Adrenal gland (tissue), 12 donors: ENCODE data around the gene ZBTB7B. TPM values are rescaled to one million over a fixed set of nuclear protein-coding genes. Genes with fewer than 3 reads are reported as not detected.

Experiments used
- DNase-seq, 7 donors: peaks; one replicate each; pipeline ENCODE4 v3.0.0-alpha.2; 2019 to 2020
- H3K27ac ChIP-seq, 5 donors: fragments of 200-600 bp; sonication (generic) in 4 of 5; 1 replicate in 3 of 5; 2 replicates in 2 of 5; pipeline versions ENCODE4 v1.5.1 to v1.8.0; 2016 to 2020; ENCODE audit warnings: mild to moderate bottlenecking in 1 of 5
- H3K27me3 ChIP-seq: fragments of 200-600 bp; 2 replicates; pipeline ENCODE4 v1.8.0; 2021
- H3K36me3 ChIP-seq, 2 donors: fragments of 200-600 bp; replicated peaks in 1 of 2; 1 replicate in 1 of 2; 2 replicates in 1 of 2; pipeline versions ENCODE4 v1.5.1 to v1.8.0; 2018 to 2022
- H3K4me1 ChIP-seq, 2 donors: fragments of 200-600 bp; replicated peaks in 1 of 2; 1 replicate in 1 of 2; 2 replicates in 1 of 2; pipeline versions ENCODE4 v1.5.1 to v1.8.0; 2018 to 2021
- H3K4me3 ChIP-seq, 4 donors: fragments of 200-600 bp; sonication (generic) in 3 of 4; one replicate each; pipeline ENCODE4 v1.5.1; 2016 to 2018
- H3K9me3 ChIP-seq, 3 donors: fragments of 200-600 bp; sonication (generic) in 1 of 3; replicated peaks in 1 of 3; 1 replicate in 2 of 3; 2 replicates in 1 of 3; pipeline versions ENCODE4 v1.5.1 to v1.8.0; 2016 to 2021
- POLR2A ChIP-seq, 2 donors: fragments of 450-650 bp; IDR thresholded peaks; one replicate each; pipeline ENCODE4 v1.6.1; 2017; ENCODE audit warnings: antibody characterized with exemption in 2 of 2, mild to moderate bottlenecking in 2 of 2, moderate library complexity in 1 of 2
- WGBS, 4 donors: extraction: QIAGEN DNeasy Blood & Tissue Kit in 2 of 4; methylation state at CpG; one replicate each; pipeline versions ENCODE4 v1.1.5 to v1.1.7; 2013 to 2017; 5-methylcytosine and 5-hydroxymethylcytosine counted together
- intact Hi-C, 2 donors: fragments of 100-400 bp; cut with DNase I; formaldehyde crosslinking; loops; one replicate each; pipeline versions ENCODE4 v1.14.1 to v1.15.0; 2022 to 2023
- polyA plus RNA-seq, 3 donors: library from polyadenylated mRNA; stranded (reverse); fragments of 200-250 nt in 2 of 3; fragments of 350-450 nt in 1 of 3; fragmentation: Illumina TruSeq in 1 of 3; extraction: RNeasy Lipid Tissue Mini Kit (QIAGEN cat#74804) in 1 of 3; gene quantifications; one replicate each; pipeline ENCODE4 v1.2.3, GENCODE V29; 2013 to 2014
- total RNA-seq, 9 donors: library from RNA; depleted of rRNA in 4 of 9; stranded (reverse); fragments of >200 nt in 4 of 9; fragments of 120-200 nt in 1 of 9; fragmentation: NEBNext Ultra II Directional in 1 of 9; extraction: Animal tissue kit (Norgen Biotek cat#: 25700) in 1 of 9; gene quantifications; one replicate each; pipeline versions ENCODE4 v1.1.0 to v1.2.4, GENCODE V29; 2013 to 2023
- TF ChIP-seq, protein P1 (sequence below), 6 experiments: fragments of 450-650 bp in 4 of 6; fragments of 200-600 bp in 2 of 6; sonication (generic) in 1 of 6; IDR thresholded peaks; 1 replicate in 5 of 6; 2 replicates in 1 of 6; pipeline versions ENCODE4 v1.5.1 to v1.8.0; 2016 to 2021; ENCODE audit warnings: antibody characterized with exemption in 6 of 6, mild to moderate bottlenecking in 2 of 6, moderate library complexity in 1 of 6
- donor health status: healthy with polysubstance abuse.
- donor health status: Bipolar disorder and iron deficiency.
- donor health status: DM: yes; HTN: yes; CAD: no.
- donor health status: DM: no; HTN: no; CAD: no.
- donor health status: DM: no; HTN: no; CAD: no.
- donor health status: DM: yes; HTN: yes; CAD: no.

Gene ZBTB7B
- total and polyA plus RNA-seq, 12 donors: 22.4 to 126 (median 75.9) TPM

DNA sequence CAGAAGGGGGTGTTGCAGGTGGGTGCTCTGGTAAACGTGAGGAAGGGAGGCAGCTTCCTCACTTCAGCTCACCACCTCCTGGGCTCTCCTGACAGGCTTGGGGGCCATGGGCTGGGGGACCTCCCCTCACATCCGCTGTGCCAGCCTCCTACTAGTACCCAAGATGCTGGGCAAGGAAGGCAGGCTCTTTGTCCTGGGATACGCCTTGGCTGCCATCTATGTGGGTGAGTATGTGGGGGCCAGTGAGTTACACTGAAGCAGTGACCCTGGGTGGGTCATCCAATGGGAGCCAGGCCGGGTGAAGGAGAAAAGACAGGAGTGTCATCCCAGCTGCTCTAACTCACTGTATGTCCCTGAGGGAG lies 36.7 kb downstream of the ZBTB7B start:
- Histone ChIP-seq H3K4me3 (no peak overlapping the region), H3K9me3 (no peaks in the 10 kb centered on the region), H3K27ac (no peak overlapping the region), H3K4me1 (no peaks in the 10 kb centered on the region), H3K36me3 (no peaks in the 10 kb centered on the region), H3K27me3 (no peaks in the 10 kb centered on the region)
- DNase-seq: no peak
- WGBS, 4 donors: 66 to 76% (median 73%) methylated on average over 4 of the region's 4 CpGs
- intact Hi-C loops: no loop called here
- TF ChIP-seq POLR2A (IDR thresholded peaks at IDR 0.05): no peak
- TF ChIP-seq, protein P1, sequence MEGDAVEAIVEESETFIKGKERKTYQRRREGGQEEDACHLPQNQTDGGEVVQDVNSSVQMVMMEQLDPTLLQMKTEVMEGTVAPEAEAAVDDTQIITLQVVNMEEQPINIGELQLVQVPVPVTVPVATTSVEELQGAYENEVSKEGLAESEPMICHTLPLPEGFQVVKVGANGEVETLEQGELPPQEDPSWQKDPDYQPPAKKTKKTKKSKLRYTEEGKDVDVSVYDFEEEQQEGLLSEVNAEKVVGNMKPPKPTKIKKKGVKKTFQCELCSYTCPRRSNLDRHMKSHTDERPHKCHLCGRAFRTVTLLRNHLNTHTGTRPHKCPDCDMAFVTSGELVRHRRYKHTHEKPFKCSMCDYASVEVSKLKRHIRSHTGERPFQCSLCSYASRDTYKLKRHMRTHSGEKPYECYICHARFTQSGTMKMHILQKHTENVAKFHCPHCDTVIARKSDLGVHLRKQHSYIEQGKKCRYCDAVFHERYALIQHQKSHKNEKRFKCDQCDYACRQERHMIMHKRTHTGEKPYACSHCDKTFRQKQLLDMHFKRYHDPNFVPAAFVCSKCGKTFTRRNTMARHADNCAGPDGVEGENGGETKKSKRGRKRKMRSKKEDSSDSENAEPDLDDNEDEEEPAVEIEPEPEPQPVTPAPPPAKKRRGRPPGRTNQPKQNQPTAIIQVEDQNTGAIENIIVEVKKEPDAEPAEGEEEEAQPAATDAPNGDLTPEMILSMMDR (IDR thresholded peaks at IDR 0.05): no peak

DNA sequence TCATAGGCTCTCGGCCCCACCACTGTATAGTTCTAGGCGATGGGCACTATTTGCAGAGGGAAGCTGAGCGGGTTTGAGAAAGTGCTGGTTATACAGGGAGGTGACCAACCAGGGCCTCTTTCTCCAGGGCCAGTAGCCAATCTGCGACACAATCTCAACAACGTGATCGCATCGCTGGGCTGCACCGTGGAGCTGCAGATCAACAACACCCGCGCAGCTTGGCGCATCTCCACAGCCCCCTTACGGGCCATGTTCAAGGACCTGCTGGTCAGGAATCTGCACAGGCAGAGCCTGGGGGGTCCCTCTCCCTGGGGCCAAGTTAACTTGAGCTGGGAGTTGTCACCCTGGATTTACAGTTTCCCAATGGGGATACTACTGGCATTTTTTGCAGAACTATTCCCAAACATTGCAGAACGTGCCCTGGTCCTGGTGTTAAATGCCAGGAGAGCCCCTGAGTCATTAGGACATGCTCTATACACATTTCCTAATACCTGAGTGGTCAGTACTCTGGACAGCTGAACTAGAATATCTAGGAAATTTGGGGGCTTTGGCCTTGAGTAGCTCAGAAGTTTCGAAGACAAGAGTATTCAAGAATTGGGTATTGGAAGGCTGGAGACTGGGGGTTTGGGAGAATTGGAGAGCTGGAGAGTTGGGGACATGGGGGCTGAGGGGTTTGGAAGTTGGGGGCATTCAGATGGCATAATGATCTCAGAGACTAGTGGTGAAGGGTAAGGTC lies 37.9 kb downstream of the ZBTB7B start:
- DNase-seq: no peak
- TF ChIP-seq, protein P1 (IDR thresholded peaks at IDR 0.05): no peak
- no peak for TF ChIP-seq POLR2A (IDR thresholded peaks at IDR 0.05)
- H3K36me3 ChIP-seq: no peaks in the 10 kb centered on the region
- intact Hi-C loops: no loop called here
- H3K4me1 ChIP-seq: peaks cover 3 to 9% of the 10 kb centered on the region in 2 donors
- H3K9me3 ChIP-seq: no peaks in the 10 kb centered on the region
- H3K4me3 ChIP-seq: no peak overlapping the region
- WGBS, 4 donors: 85 to 92% (median 89%) methylated on average over 10 to 14 of the region's 14 CpGs
- no peaks in the 10 kb centered on the region for H3K27me3 ChIP-seq
- H3K27ac ChIP-seq: no peak overlapping the region

DNA sequence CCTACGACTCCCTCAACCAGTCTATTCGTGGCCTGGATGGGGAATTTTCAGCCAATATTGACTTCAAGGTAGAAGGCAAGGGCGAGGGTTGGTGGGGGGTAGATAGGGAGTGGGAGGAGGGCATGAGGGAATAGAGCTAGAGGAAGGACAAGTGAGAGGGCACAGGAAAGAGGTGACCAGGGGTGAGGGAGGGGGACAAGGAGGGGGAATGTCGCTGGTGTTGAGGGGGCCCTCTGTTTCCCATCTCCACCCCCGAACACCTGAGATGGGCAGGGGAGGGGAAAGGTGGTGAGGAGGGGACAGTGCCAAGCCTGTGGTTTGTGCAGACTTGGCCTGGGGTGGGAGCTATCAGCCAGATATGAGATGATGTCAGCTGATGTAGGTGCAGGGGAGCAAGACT lies 40.2 kb downstream of the ZBTB7B start:
- H3K4me3 ChIP-seq: no peak overlapping the region
- TF ChIP-seq, protein P1 (IDR thresholded peaks at IDR 0.05): no peak
- no peak for TF ChIP-seq POLR2A (IDR thresholded peaks at IDR 0.05)
- no peaks in the 10 kb centered on the region for H3K27me3 ChIP-seq
- intact Hi-C loops: no loop called here
- H3K4me1 ChIP-seq: peaks cover 3 to 9% of the 10 kb centered on the region in 2 donors
- no peaks in the 10 kb centered on the region for H3K36me3 ChIP-seq
- no peak overlapping the region for H3K27ac ChIP-seq
- no peaks in the 10 kb centered on the region for H3K9me3 ChIP-seq
- no peak for DNase-seq
- WGBS, 4 donors: 79 to 84% (median 81%) methylated on average over 5 of the region's 5 CpGs

DNA sequence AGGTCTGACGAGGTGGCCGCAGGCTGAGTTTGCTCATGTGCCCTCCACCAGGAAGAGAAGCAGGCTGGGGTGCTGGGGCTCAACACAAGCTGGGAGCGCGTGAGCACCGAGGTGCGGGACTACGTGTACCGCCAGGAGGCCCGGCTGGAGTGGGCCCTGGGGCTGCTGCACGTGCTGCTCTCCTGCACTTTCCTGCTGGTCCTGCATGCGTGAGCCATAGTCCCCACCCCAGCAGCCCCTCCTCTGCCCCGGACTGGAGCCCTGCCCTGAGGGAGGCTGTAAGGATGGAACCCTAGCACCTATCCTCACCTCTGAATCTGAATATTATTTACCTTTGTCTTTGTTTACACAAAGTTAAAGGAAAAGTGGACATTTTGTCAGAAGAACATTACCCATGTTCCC lies 40.7 kb downstream of the ZBTB7B start:
- Histone ChIP-seq H3K27ac (no peak overlapping the region), H3K9me3 (no peaks in the 10 kb centered on the region), H3K36me3 (no peaks in the 10 kb centered on the region), H3K4me1 (peaks cover 3 to 9% of the 10 kb centered on the region in 2 donors), H3K4me3 (no peak overlapping the region), H3K27me3 (no peaks in the 10 kb centered on the region)
- TF ChIP-seq, protein P1 (IDR thresholded peaks at IDR 0.05): no peak
- no peak for TF ChIP-seq POLR2A (IDR thresholded peaks at IDR 0.05)
- intact Hi-C loops: no loop called here
- WGBS, 4 donors: 81 to 89% (median 84%) methylated on average over 7 to 12 of the region's 12 CpGs
- DNase-seq: no peak
